HEK293 (cell line): ENCODE measurements around the gene RPS15.

Experiments
- BCL11B ChIP-seq: fragments of 450-650 bp; formaldehyde crosslinking; IDR thresholded peaks from 2 replicates; pipeline ENCODE4 v1.5.1; 2016; ENCODE audit warnings: low read depth, missing biosample characterization, missing genetic modification characterization
- GLIS1 ChIP-seq: fragments of 450-650 bp; formaldehyde crosslinking; IDR thresholded peaks from 2 replicates; pipeline ENCODE4 v1.5.1; 2016; ENCODE audit warnings: missing biosample characterization, missing genetic modification characterization
- GLIS2 ChIP-seq: fragments of 450-650 bp; formaldehyde crosslinking; IDR thresholded peaks from 2 replicates; pipeline ENCODE4 v1.5.1; 2016; ENCODE audit warnings: missing biosample characterization, missing genetic modification characterization
- HOXA7 ChIP-seq: sonication (generic); formaldehyde crosslinking; IDR thresholded peaks from 2 replicates; pipeline ENCODE4 v1.8.1; 2022; ENCODE audit warnings: missing genetic modification reagents, borderline replicate concordance
- HOXC10 ChIP-seq: sonication (generic); formaldehyde crosslinking; IDR thresholded peaks from 2 replicates; pipeline ENCODE4 v1.8.1; 2023; ENCODE audit warnings: mild to moderate bottlenecking, missing genetic modification reagents
- KLF16 ChIP-seq: fragments of 450-650 bp; formaldehyde crosslinking; IDR thresholded peaks from 2 replicates; pipeline ENCODE4 v1.5.1; 2017; ENCODE audit warnings: missing biosample characterization, missing genetic modification characterization
- KLF17 ChIP-seq: fragments of 450-650 bp; formaldehyde crosslinking; IDR thresholded peaks from 2 replicates; pipeline ENCODE4 v1.5.1; 2016; ENCODE audit warnings: missing biosample characterization, missing genetic modification characterization
- MYNN ChIP-seq: fragments of 450-650 bp; formaldehyde crosslinking; IDR thresholded peaks from 2 replicates; pipeline ENCODE4 v1.5.1; 2016; ENCODE audit warnings: missing biosample characterization, missing genetic modification characterization, borderline replicate concordance
- YY1 ChIP-seq: fragments of 450-650 bp; formaldehyde crosslinking; IDR thresholded peaks from 2 replicates; pipeline ENCODE4 v1.5.1; 2018; ENCODE audit warnings: missing biosample characterization, missing genetic modification characterization
- ZEB2 ChIP-seq: fragments of 450-650 bp; formaldehyde crosslinking; IDR thresholded peaks from 2 replicates; pipeline ENCODE4 v1.5.1; 2016; ENCODE audit warnings: missing biosample characterization, missing genetic modification characterization
- ZNF133 ChIP-seq: fragments of 450-650 bp; formaldehyde crosslinking; IDR thresholded peaks from 2 replicates; pipeline ENCODE4 v1.5.1; 2016; ENCODE audit warnings: missing biosample characterization, missing genetic modification characterization
- ZNF169 ChIP-seq: fragments of 450-650 bp; formaldehyde crosslinking; IDR thresholded peaks from 2 replicates; pipeline ENCODE4 v1.5.1; 2016; ENCODE audit warnings: missing biosample characterization, missing genetic modification characterization
- ZNF19 ChIP-seq: fragments of 450-650 bp; formaldehyde crosslinking; IDR thresholded peaks from 2 replicates; pipeline ENCODE4; 2016; ENCODE audit warnings: missing biosample characterization, missing genetic modification characterization, low read depth
- ZNF23 ChIP-seq: fragments of 450-650 bp; formaldehyde crosslinking; IDR thresholded peaks from 2 replicates; pipeline ENCODE4 v1.5.1; 2016; ENCODE audit warnings: missing biosample characterization, missing genetic modification characterization, borderline replicate concordance
- ZNF24 ChIP-seq: fragments of 450-650 bp; formaldehyde crosslinking; IDR thresholded peaks from 2 replicates; pipeline ENCODE4 v1.5.1; 2016; ENCODE audit warnings: missing biosample characterization, missing genetic modification characterization
- ZNF266 ChIP-seq: fragments of 450-650 bp; formaldehyde crosslinking; IDR thresholded peaks from 2 replicates; pipeline ENCODE4 v1.5.1; 2016; ENCODE audit warnings: missing biosample characterization, missing genetic modification characterization, low read depth
- ZNF280D ChIP-seq: fragments of 450-650 bp; formaldehyde crosslinking; IDR thresholded peaks from 2 replicates; pipeline ENCODE4 v1.5.1; 2016; ENCODE audit warnings: missing biosample characterization, missing genetic modification characterization
- ZNF324 ChIP-seq: fragments of 450-650 bp; formaldehyde crosslinking; IDR thresholded peaks from 2 replicates; pipeline ENCODE4 v1.5.1; 2016; ENCODE audit warnings: missing biosample characterization, missing genetic modification characterization
- ZNF335 ChIP-seq: fragments of 450-650 bp; formaldehyde crosslinking; conservative IDR thresholded peaks from 2 replicates; pipeline ENCODE4 v1.5.1; 2016; ENCODE audit warnings: missing biosample characterization, missing genetic modification characterization
- ZNF350 ChIP-seq: fragments of 450-650 bp; formaldehyde crosslinking; IDR thresholded peaks from 2 replicates; pipeline ENCODE4 v1.5.0; 2017; ENCODE audit warnings: missing biosample characterization, mild to moderate bottlenecking, missing genetic modification characterization
- ZNF423 ChIP-seq: fragments of 450-650 bp; formaldehyde crosslinking; IDR thresholded peaks from 2 replicates; pipeline ENCODE4 v1.5.1; 2016; ENCODE audit warnings: missing biosample characterization, missing genetic modification characterization
- ZNF561 ChIP-seq: fragments of 450-650 bp; IDR thresholded peaks from 2 replicates; pipeline ENCODE4 v1.5.1; 2018; ENCODE audit warnings: missing biosample characterization, missing genetic modification characterization, borderline replicate concordance
- ZNF677 ChIP-seq: fragments of 450-650 bp; IDR thresholded peaks from 2 replicates; pipeline ENCODE4 v1.5.0; 2018; ENCODE audit warnings: missing biosample characterization, mild to moderate bottlenecking, missing genetic modification characterization, moderate library complexity
- ZNF692 ChIP-seq: fragments of 450-650 bp; formaldehyde crosslinking; IDR thresholded peaks from 2 replicates; pipeline ENCODE4 v1.5.1; 2016; ENCODE audit warnings: missing biosample characterization, missing genetic modification characterization
- ZNF843 ChIP-seq: fragments of 450-650 bp; formaldehyde crosslinking; IDR thresholded peaks from 2 replicates; pipeline ENCODE4 v1.5.1; 2016; ENCODE audit warnings: missing biosample characterization, missing genetic modification characterization
- TF ChIP-seq, protein P1 (sequence below): fragments of 450-650 bp; formaldehyde crosslinking; IDR thresholded peaks from 2 replicates; pipeline ENCODE4 v1.5.1; 2017; ENCODE audit warnings: missing biosample characterization, missing genetic modification characterization
- TF ChIP-seq, protein P2 (sequence below): fragments of 450-650 bp; IDR thresholded peaks from 2 replicates; pipeline ENCODE4 v1.5.1; 2018; ENCODE audit warnings: missing biosample characterization, mild to moderate bottlenecking, missing genetic modification characterization
- TF ChIP-seq, protein P3 (sequence below): fragments of 450-650 bp; formaldehyde crosslinking; conservative IDR thresholded peaks from 2 replicates; pipeline ENCODE4 v1.5.1; 2016; ENCODE audit warnings: low read depth, missing biosample characterization, missing genetic modification characterization

RPS15 gene

DNA sequence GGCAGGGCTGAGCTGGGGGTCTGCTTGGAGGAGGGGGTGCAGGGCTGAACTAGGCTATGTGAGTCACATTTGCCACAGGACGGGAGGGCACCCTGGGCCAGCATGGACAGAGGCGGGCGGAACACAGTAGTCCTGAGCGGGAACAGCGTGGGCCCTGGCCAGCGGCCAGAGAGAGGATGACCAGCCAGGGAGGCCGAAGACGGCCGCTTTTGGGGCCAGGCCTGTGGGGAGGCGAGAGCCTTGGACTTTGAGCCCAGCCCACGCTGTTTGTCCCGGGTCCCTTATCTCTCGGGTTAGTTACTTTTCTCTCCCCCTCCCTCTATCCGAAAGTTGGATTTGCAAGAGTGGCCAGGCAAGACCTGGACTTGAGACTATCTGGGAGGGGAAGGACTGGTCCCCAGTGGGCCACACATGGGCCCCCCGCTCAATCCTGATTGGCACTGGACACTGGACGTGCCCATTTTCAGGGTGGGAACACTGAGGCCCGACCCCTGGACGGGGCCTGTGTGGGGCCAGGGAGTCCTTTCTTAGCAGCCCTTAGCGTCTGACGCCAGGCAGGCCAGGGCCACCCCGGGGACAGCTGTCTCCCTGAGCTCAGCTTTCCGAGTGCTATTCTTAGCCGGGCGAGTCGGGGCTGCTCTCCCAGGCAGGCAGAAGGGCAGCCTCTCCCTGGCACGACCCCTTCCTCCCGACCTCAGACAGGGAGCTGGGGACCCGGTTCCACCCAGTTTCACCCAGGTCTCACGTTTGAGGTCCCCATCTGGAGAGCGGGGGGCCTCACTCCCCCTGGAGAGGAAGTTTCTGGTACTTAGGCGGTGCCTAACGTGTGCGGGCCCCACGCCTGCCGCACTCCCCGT lies 37.7 kb upstream of the RPS15 start (continued):
- TF ChIP-seq KLF17 (tag by site-specific recombination), result peak; percentile 68; the same call in 1 of the 2 replicates
- peak; percentile 88; the same call in 1 of the 2 replicates for TF ChIP-seq ZNF692
- TF ChIP-seq ZNF280D (tag by site-specific recombination), result 0 out of 2 replicates have a peak, but pooled peaks have one; percentile 21
- TF ChIP-seq ZNF561, result no peak
- TF ChIP-seq, protein P1, sequence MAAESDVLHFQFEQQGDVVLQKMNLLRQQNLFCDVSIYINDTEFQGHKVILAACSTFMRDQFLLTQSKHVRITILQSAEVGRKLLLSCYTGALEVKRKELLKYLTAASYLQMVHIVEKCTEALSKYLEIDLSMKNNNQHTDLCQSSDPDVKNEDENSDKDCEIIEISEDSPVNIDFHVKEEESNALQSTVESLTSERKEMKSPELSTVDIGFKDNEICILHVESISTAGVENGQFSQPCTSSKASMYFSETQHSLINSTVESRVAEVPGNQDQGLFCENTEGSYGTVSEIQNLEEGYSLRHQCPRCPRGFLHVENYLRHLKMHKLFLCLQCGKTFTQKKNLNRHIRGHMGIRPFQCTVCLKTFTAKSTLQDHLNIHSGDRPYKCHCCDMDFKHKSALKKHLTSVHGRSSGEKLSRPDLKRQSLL (tag by site-specific recombination), result no peak
- no peak for TF ChIP-seq ZNF843 (tag by site-specific recombination)
- TF ChIP-seq ZNF19 (tag by site-specific recombination), result no peak
- TF ChIP-seq HOXC10, result no peak
- 0 out of 2 replicates have a peak, but pooled peaks have one; percentile 9 for TF ChIP-seq BCL11B (tag by site-specific recombination)
- peak; percentile 82 for TF ChIP-seq GLIS1 (tag by site-specific recombination)
- TF ChIP-seq, protein P2, sequence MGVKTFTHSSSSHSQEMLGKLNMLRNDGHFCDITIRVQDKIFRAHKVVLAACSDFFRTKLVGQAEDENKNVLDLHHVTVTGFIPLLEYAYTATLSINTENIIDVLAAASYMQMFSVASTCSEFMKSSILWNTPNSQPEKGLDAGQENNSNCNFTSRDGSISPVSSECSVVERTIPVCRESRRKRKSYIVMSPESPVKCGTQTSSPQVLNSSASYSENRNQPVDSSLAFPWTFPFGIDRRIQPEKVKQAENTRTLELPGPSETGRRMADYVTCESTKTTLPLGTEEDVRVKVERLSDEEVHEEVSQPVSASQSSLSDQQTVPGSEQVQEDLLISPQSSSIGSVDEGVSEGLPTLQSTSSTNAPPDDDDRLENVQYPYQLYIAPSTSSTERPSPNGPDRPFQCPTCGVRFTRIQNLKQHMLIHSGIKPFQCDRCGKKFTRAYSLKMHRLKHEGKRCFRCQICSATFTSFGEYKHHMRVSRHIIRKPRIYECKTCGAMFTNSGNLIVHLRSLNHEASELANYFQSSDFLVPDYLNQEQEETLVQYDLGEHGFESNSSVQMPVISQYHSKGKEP, result no peak
- TF ChIP-seq ZNF266, result no peak
- TF ChIP-seq ZNF324, result peak; percentile 72; the same call in 1 of the 2 replicates
- 0 out of 2 replicates have a peak, but pooled peaks have one; percentile 64 for TF ChIP-seq ZNF24 (tag by site-specific recombination)
- peak; percentile 97 for TF ChIP-seq ZNF335 (tag by site-specific recombination)
- no peak for TF ChIP-seq MYNN (tag by site-specific recombination)
- TF ChIP-seq ZNF423 (tag by site-specific recombination), result 0 out of 2 replicates have a peak, but pooled peaks have one; percentile 5
- TF ChIP-seq ZNF133, result no peak
- TF ChIP-seq YY1, result no peak
- TF ChIP-seq GLIS2, result peak; percentile 78; the same call in 1 of the 2 replicates
- TF ChIP-seq, protein P3, sequence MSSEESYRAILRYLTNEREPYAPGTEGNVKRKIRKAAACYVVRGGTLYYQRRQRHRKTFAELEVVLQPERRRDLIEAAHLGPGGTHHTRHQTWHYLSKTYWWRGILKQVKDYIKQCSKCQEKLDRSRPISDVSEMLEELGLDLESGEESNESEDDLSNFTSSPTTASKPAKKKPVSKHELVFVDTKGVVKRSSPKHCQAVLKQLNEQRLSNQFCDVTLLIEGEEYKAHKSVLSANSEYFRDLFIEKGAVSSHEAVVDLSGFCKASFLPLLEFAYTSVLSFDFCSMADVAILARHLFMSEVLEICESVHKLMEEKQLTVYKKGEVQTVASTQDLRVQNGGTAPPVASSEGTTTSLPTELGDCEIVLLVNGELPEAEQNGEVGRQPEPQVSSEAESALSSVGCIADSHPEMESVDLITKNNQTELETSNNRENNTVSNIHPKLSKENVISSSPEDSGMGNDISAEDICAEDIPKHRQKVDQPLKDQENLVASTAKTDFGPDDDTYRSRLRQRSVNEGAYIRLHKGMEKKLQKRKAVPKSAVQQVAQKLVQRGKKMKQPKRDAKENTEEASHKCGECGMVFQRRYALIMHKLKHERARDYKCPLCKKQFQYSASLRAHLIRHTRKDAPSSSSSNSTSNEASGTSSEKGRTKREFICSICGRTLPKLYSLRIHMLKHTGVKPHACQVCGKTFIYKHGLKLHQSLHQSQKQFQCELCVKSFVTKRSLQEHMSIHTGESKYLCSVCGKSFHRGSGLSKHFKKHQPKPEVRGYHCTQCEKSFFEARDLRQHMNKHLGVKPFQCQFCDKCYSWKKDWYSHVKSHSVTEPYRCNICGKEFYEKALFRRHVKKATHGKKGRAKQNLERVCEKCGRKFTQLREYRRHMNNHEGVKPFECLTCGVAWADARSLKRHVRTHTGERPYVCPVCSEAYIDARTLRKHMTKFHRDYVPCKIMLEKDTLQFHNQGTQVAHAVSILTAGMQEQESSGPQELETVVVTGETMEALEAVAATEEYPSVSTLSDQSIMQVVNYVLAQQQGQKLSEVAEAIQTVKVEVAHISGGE (tag by site-specific recombination), result no peak
- no peak for TF ChIP-seq ZNF23
- TF ChIP-seq ZNF677 (tag by site-specific recombination), result no peak
- TF ChIP-seq KLF16 (tag by site-specific recombination), result no peak; the same call in 1 of the 2 replicates
- no peak for TF ChIP-seq ZNF169 (tag by site-specific recombination)
- TF ChIP-seq ZNF350 (tag by site-specific recombination), result no peak
- TF ChIP-seq HOXA7, result no peak
- TF ChIP-seq ZEB2, result peak; percentile 41; the same call in 1 of the 2 replicates
